ENCODE measurements around the gene RAB31.

GRCh38 chr18:9878095-9878494 lies 170.0 kb downstream of the RAB31 start:
- no peak for TF ChIP-seq POLR2A (IDR thresholded peaks at IDR 0.05; ENCODE audit: low read depth)
- TF ChIP-seq POLR2AphosphoS5 (IDR thresholded peaks at IDR 0.05) = no peak
- TF ChIP-seq, protein P1, sequence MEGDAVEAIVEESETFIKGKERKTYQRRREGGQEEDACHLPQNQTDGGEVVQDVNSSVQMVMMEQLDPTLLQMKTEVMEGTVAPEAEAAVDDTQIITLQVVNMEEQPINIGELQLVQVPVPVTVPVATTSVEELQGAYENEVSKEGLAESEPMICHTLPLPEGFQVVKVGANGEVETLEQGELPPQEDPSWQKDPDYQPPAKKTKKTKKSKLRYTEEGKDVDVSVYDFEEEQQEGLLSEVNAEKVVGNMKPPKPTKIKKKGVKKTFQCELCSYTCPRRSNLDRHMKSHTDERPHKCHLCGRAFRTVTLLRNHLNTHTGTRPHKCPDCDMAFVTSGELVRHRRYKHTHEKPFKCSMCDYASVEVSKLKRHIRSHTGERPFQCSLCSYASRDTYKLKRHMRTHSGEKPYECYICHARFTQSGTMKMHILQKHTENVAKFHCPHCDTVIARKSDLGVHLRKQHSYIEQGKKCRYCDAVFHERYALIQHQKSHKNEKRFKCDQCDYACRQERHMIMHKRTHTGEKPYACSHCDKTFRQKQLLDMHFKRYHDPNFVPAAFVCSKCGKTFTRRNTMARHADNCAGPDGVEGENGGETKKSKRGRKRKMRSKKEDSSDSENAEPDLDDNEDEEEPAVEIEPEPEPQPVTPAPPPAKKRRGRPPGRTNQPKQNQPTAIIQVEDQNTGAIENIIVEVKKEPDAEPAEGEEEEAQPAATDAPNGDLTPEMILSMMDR (IDR thresholded peaks at IDR 0.05) = no peak

Measured in esophagus muscularis mucosa (tissue), 3 donors.